Vagina (tissue), 2 donors: Measurements from ENCODE around the gene SELENOM. TPM values are rescaled to one million over a fixed set of nuclear protein-coding genes. Genes with fewer than 3 reads are reported as not detected.

Experiments
- DNase-seq, 2 donors: peaks; one replicate each; pipeline ENCODE4 v3.0.0-alpha.2; 2017; ENCODE audit errors: extremely low spot score in 2 of 2
- H3K27ac ChIP-seq: fragments of 200-600 bp; sonication (generic); one replicate; pipeline ENCODE4 v1.5.1; 2019
- H3K27me3 ChIP-seq: fragments of 200-600 bp; sonication (generic); one replicate; pipeline ENCODE4 v1.5.1; 2019
- H3K36me3 ChIP-seq, 2 donors: fragments of 200-600 bp; sonication (generic); one replicate each; pipeline ENCODE4 v1.5.1; 2017 to 2019
- H3K4me1 ChIP-seq: fragments of 200-600 bp; sonication (generic); one replicate; pipeline ENCODE4 v1.5.1; 2019
- H3K4me3 ChIP-seq, 2 donors: fragments of 200-600 bp; sonication (generic); 1 replicate in 1 of 2; 2 replicates in 1 of 2; pipeline ENCODE4 v1.5.1; 2016 to 2019
- H3K9me3 ChIP-seq: fragments of 200-600 bp; sonication (generic); one replicate; pipeline ENCODE4 v1.5.1; 2019
- POLR2A ChIP-seq, 2 donors: fragments of 450-650 bp; IDR thresholded peaks; one replicate each; pipeline ENCODE4 v1.6.1; 2017; ENCODE audit warnings: antibody characterized with exemption in 2 of 2, mild to moderate bottlenecking in 2 of 2, moderate library complexity in 2 of 2
- POLR2AphosphoS5 ChIP-seq, 2 donors: sonication (generic); formaldehyde crosslinking; IDR thresholded peaks; one replicate each; pipeline ENCODE4 v1.9.0; 2017; ENCODE audit warnings: antibody characterized with exemption in 2 of 2, mild to moderate bottlenecking in 2 of 2, low read depth in 1 of 2; ENCODE audit not compliant: insufficient read depth in 1 of 2
- intact Hi-C: fragments of 100-400 bp; cut with DNase I; formaldehyde crosslinking; loops from one replicate; pipeline ENCODE4 v1.15.1; 2023
- total RNA-seq: library from RNA; depleted of rRNA; stranded (reverse); fragments of >200 nt; gene quantifications from one replicate; pipeline ENCODE4 v1.2.3, GENCODE V29; 2016
- TF ChIP-seq, protein P1 (sequence below), 3 experiments: fragments of 450-650 bp in 2 of 3; fragments of 200-600 bp in 1 of 3; sonication (generic) in 1 of 3; IDR thresholded peaks; one replicate each; pipeline ENCODE4 v1.5.1; 2017 to 2019; ENCODE audit warnings: antibody characterized with exemption in 3 of 3, mild to moderate bottlenecking in 2 of 3, moderate library complexity in 2 of 3

SELENOM gene
- total RNA-seq, 1 donor from 2014 or later = 941 TPM

DNA sequence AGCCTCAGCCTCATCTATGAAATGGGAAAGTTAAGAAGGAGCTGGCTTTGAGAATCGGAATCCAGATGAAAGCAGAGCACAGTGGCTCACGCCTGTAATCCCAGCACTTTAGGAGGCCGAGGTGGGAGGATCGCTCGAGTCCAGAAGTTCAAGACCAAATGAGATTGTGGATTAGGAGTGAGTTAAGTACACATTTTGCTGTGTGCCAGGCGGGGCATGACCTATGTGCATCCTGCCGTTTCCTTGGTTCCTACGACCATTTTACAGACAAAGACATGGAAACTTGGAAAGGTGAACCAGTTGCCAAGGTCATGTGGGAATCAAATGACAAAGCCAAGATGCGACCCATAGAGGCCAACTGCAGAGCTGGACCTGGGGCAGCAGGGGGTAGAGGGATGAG lies 28.8 kb upstream of the SELENOM start:
- H3K4me3 ChIP-seq = no peak overlapping the region
- TF ChIP-seq POLR2A (IDR thresholded peaks at IDR 0.05) (no peak), POLR2AphosphoS5 (IDR thresholded peaks at IDR 0.05; ENCODE audit: insufficient read depth in 1 of 2, low read depth in 1 of 2) (no peak)
- TF ChIP-seq, protein P1, sequence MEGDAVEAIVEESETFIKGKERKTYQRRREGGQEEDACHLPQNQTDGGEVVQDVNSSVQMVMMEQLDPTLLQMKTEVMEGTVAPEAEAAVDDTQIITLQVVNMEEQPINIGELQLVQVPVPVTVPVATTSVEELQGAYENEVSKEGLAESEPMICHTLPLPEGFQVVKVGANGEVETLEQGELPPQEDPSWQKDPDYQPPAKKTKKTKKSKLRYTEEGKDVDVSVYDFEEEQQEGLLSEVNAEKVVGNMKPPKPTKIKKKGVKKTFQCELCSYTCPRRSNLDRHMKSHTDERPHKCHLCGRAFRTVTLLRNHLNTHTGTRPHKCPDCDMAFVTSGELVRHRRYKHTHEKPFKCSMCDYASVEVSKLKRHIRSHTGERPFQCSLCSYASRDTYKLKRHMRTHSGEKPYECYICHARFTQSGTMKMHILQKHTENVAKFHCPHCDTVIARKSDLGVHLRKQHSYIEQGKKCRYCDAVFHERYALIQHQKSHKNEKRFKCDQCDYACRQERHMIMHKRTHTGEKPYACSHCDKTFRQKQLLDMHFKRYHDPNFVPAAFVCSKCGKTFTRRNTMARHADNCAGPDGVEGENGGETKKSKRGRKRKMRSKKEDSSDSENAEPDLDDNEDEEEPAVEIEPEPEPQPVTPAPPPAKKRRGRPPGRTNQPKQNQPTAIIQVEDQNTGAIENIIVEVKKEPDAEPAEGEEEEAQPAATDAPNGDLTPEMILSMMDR (IDR thresholded peaks at IDR 0.05) = no peak
- no peaks in the 10 kb centered on the region for H3K36me3 ChIP-seq
- H3K4me1 ChIP-seq = peaks cover 2% of the 10 kb centered on the region
- H3K27me3 ChIP-seq = no peaks in the 10 kb centered on the region
- no peak for DNase-seq
- no peak overlapping the region for H3K27ac ChIP-seq
- H3K9me3 ChIP-seq = no peaks in the 10 kb centered on the region
- intact Hi-C loops = no loop called here

DNA sequence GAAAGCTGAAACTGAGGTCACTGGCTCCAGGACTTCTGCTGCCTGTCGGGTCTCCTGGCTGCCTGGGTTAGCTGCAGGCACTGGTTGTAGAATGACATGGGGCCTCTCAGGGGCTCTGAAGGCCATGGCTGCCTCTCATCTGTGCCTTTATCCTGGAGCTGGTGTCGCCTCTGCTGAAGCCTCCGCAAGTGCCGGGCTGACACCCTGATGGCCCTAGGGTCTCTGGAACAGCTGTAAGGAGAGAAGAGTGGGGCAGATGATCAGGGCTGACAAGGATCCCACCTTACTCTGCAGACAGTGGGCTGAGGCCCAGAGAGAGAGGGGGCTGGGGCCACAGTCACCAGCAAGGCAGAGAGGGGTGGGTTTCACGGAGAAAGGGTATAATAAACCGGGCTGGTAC lies 28.3 kb upstream of the SELENOM start:
- H3K4me1 ChIP-seq = no peaks in the 10 kb centered on the region
- DNase-seq = no peak
- TF ChIP-seq POLR2A (IDR thresholded peaks at IDR 0.05) (no peak), POLR2AphosphoS5 (IDR thresholded peaks at IDR 0.05; ENCODE audit: insufficient read depth in 1 of 2, low read depth in 1 of 2) (no peak)
- TF ChIP-seq, protein P1 (IDR thresholded peaks at IDR 0.05) = no peak
- H3K4me3 ChIP-seq = no peak overlapping the region
- no peaks in the 10 kb centered on the region for H3K9me3 ChIP-seq
- no peaks in the 10 kb centered on the region for H3K36me3 ChIP-seq
- intact Hi-C loops = no loop called here
- H3K27me3 ChIP-seq = no peaks in the 10 kb centered on the region
- H3K27ac ChIP-seq = no peak overlapping the region

DNA sequence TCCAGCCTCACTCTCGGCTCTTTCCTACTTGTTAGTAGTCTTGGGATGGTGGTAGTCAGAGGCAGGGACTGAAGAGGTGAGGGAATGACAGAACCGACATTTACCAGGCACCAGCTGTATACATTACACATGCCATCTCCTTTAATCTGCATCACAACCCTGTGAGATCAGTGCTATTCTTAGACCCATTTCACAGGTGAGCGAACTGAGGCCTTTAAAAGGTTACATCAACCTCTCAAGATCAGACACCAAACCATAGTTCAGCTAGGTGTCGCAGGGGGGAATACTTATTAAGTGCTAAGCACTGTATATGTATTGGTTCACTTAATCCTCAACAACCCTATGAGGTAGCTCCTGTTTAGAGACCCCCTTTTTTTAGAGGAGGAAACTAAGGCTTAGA lies 27.3 kb upstream of the SELENOM start:
- no peak for TF ChIP-seq POLR2A (IDR thresholded peaks at IDR 0.05)
- TF ChIP-seq, protein P1 (IDR thresholded peaks at IDR 0.05) = no peak
- no peak for TF ChIP-seq POLR2AphosphoS5 (IDR thresholded peaks at IDR 0.05; ENCODE audit: insufficient read depth in 1 of 2, low read depth in 1 of 2)
- Histone ChIP-seq H3K27ac (no peak overlapping the region), H3K36me3 (no peaks in the 10 kb centered on the region), H3K4me3 (no peak overlapping the region), H3K9me3 (no peaks in the 10 kb centered on the region), H3K4me1 (no peaks in the 10 kb centered on the region), H3K27me3 (no peaks in the 10 kb centered on the region)
- DNase-seq = no peak
- intact Hi-C loops = no loop called here

DNA sequence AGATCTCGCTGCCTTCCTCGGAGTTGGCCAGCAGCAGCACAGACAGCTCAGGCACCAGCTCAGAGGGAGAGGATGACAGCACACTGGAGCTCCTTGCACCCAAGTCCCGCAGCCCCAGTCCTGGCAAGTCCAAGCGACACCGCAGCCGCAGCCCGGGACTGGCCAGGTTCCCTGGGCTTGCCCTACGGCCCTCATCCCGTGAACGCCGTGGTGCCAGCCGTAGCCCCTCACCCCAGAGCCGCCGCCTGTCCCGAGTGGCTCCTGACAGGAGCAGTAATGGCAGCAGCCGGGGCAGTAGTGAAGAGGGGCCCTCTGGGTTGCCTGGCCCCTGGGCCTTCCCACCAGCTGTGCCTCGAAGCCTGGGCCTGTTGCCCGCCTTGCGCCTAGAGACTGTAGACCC lies 26.5 kb upstream of the SELENOM start:
- no peak for DNase-seq
- TF ChIP-seq POLR2A (IDR thresholded peaks at IDR 0.05) (no peak), POLR2AphosphoS5 (IDR thresholded peaks at IDR 0.05; ENCODE audit: insufficient read depth in 1 of 2, low read depth in 1 of 2) (no peak)
- TF ChIP-seq, protein P1 (IDR thresholded peaks at IDR 0.05) = no peak
- Histone ChIP-seq H3K27me3 (no peaks in the 10 kb centered on the region), H3K4me3 (no peak overlapping the region), H3K9me3 (no peaks in the 10 kb centered on the region), H3K4me1 (no peaks in the 10 kb centered on the region), H3K36me3 (no peaks in the 10 kb centered on the region), H3K27ac (no peak overlapping the region)
- intact Hi-C loops = no loop called here

DNA sequence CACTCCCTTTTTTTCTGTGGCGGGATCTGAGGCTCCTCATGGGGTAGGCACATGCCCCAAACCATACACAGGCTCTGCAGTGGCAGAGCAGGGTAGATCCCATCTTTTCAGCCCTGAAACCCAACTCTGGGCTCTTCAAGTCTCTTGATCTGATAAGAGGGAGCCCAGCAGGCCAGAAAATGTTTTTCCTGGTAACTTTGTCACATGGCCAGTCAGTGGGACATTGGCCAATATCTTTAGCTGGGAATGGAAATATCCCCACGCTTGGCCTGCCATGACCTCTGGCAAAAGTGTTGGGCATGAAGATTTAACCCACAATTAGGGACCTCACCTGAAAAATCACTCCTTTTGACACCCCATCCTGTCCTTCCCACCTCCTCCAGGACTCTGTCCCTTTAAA lies 23.5 kb upstream of the SELENOM start:
- TF ChIP-seq POLR2A (IDR thresholded peaks at IDR 0.05) = no peak
- TF ChIP-seq, protein P1 (IDR thresholded peaks at IDR 0.05) = no peak
- no peak for TF ChIP-seq POLR2AphosphoS5 (IDR thresholded peaks at IDR 0.05; ENCODE audit: insufficient read depth in 1 of 2, low read depth in 1 of 2)
- intact Hi-C loops = no loop called here
- no peak overlapping the region for H3K4me3 ChIP-seq
- no peaks in the 10 kb centered on the region for H3K36me3 ChIP-seq
- no peaks in the 10 kb centered on the region for H3K27me3 ChIP-seq
- H3K27ac ChIP-seq = no peak overlapping the region
- no peak for DNase-seq
- H3K4me1 ChIP-seq = no peaks in the 10 kb centered on the region
- no peaks in the 10 kb centered on the region for H3K9me3 ChIP-seq
